H9 (cell line): ENCODE measurements around the gene PRELID2. TPM values are rescaled to one million over a fixed set of nuclear protein-coding genes. Genes with fewer than 3 reads are reported as not detected.

Source experiments
- DNase-seq: peaks from one replicate; pipeline ENCODE4 v3.0.0-alpha.2; 2017
- H2AFZ ChIP-seq: one replicate; pipeline ENCODE4 v1.6.1; 2013; ENCODE audit warnings: mild to moderate bottlenecking, low read length, control low read depth, moderate library complexity
- H2AK5ac ChIP-seq: 2 replicates; pipeline ENCODE4 v1.6.1; 2013; ENCODE audit warnings: low read length, control low read depth, mixed read lengths; ENCODE audit not compliant: insufficient read length
- H2BK120ac ChIP-seq: one replicate; pipeline ENCODE4 v1.6.1; 2013; ENCODE audit warnings: low read depth, mild to moderate bottlenecking, low read length, control low read depth, inconsistent platforms; ENCODE audit not compliant: poor library complexity, severe bottlenecking
- H2BK12ac ChIP-seq: 2 replicates; pipeline ENCODE4 v1.6.1; 2013; ENCODE audit warnings: low read length, control low read depth, mixed read lengths, low read depth; ENCODE audit not compliant: insufficient read length
- H2BK15ac ChIP-seq: 2 replicates; pipeline ENCODE4 v1.6.1; 2013; ENCODE audit warnings: low read depth, low read length, control low read depth
- H2BK20ac ChIP-seq: one replicate; pipeline ENCODE4 v1.6.1; 2013; ENCODE audit warnings: low read depth, mild to moderate bottlenecking, low read length, control low read depth, inconsistent platforms; ENCODE audit not compliant: poor library complexity, severe bottlenecking
- H2BK5ac ChIP-seq: 2 replicates; pipeline ENCODE4 v1.6.1; 2013; ENCODE audit warnings: low read length, control low read depth, mixed read lengths; ENCODE audit not compliant: insufficient read length
- H3K14ac ChIP-seq: 2 replicates; pipeline ENCODE4 v1.6.1; 2013; ENCODE audit warnings: low read length, control low read depth; ENCODE audit not compliant: insufficient read depth
- H3K18ac ChIP-seq: 2 replicates; pipeline ENCODE4 v1.6.1; 2013; ENCODE audit warnings: low read depth, mild to moderate bottlenecking, mixed read lengths, low read length, control low read depth; ENCODE audit not compliant: insufficient read length
- H3K23ac ChIP-seq: 2 replicates; pipeline ENCODE4 v1.6.1; 2013; ENCODE audit warnings: low read length, control low read depth, mixed read lengths, low read depth; ENCODE audit not compliant: insufficient read length
- H3K23me2 ChIP-seq: 2 replicates; pipeline ENCODE4 v1.6.1; 2013; ENCODE audit warnings: low read depth, mild to moderate bottlenecking, mixed read lengths, low read length, control low read depth; ENCODE audit not compliant: insufficient read length, poor library complexity, severe bottlenecking
- H3K27ac ChIP-seq: 2 replicates; pipeline ENCODE4 v1.5.1; 2013; ENCODE audit warnings: low read length, control low read depth, mixed read lengths, low read depth; ENCODE audit not compliant: insufficient read length
- H3K27me3 ChIP-seq: 2 replicates; pipeline ENCODE4 v1.6.1; 2013; ENCODE audit warnings: low read length, control low read depth, inconsistent platforms; ENCODE audit not compliant: insufficient read depth
- H3K4ac ChIP-seq: 2 replicates; pipeline ENCODE4 v1.6.1; 2013; ENCODE audit warnings: low read depth, mild to moderate bottlenecking, control low read depth, inconsistent platforms, low read length, moderate library complexity
- H3K4me1 ChIP-seq: 2 replicates; pipeline ENCODE4 v1.6.1; 2013; ENCODE audit warnings: low read length, control low read depth, inconsistent platforms; ENCODE audit not compliant: insufficient read depth
- H3K4me2 ChIP-seq: 2 replicates; pipeline ENCODE4 v1.6.1; 2013; ENCODE audit warnings: low read length, control low read depth, mixed read lengths; ENCODE audit not compliant: insufficient read length, insufficient read depth
- H3K56ac ChIP-seq: 2 replicates; pipeline ENCODE4 v1.6.1; 2013; ENCODE audit warnings: low read depth, mild to moderate bottlenecking, mixed read lengths, low read length, control low read depth; ENCODE audit not compliant: insufficient read length
- H3K79me1 ChIP-seq: 2 replicates; pipeline ENCODE4 v1.6.1; 2013; ENCODE audit warnings: low read depth, mild to moderate bottlenecking, moderate library complexity, low read length, control low read depth, inconsistent platforms; ENCODE audit not compliant: insufficient read depth, poor library complexity, severe bottlenecking
- H3K79me2 ChIP-seq: 2 replicates; pipeline ENCODE4 v1.6.1; 2013; ENCODE audit warnings: low read length, control low read depth, inconsistent platforms; ENCODE audit not compliant: insufficient read depth
- H3K9ac ChIP-seq: 2 replicates; pipeline ENCODE4 v1.6.1; 2013; ENCODE audit warnings: low read length, control low read depth, mixed read lengths; ENCODE audit not compliant: insufficient read length; ENCODE audit errors: extremely low read depth
- H3K9me3 ChIP-seq: one replicate; pipeline ENCODE4 v1.6.1; 2013; ENCODE audit warnings: low read depth, low read length, inconsistent platforms; ENCODE audit not compliant: control insufficient read depth
- H3T11ph ChIP-seq: one replicate; pipeline ENCODE4 v1.6.1; 2013; ENCODE audit warnings: mild to moderate bottlenecking, low read length, control low read depth, inconsistent platforms
- H4K20me1 ChIP-seq: one replicate; pipeline ENCODE4 v1.6.1; 2013; ENCODE audit not compliant: control insufficient read depth, insufficient read length, insufficient read depth
- H4K5ac ChIP-seq: 2 replicates; pipeline ENCODE4 v1.6.1; 2013; ENCODE audit warnings: low read depth, mild to moderate bottlenecking, mixed read lengths, low read length, control low read depth; ENCODE audit not compliant: insufficient read length
- H4K8ac ChIP-seq: replicated peaks from 2 replicates; pipeline ENCODE4 v1.6.1; 2013; ENCODE audit warnings: low read length, control low read depth, mixed read lengths, low read depth; ENCODE audit not compliant: insufficient read length
- H4K91ac ChIP-seq: 2 replicates; pipeline ENCODE4 v1.6.1; 2013; ENCODE audit warnings: low read depth, mild to moderate bottlenecking, moderate library complexity, mixed read lengths, low read length, control low read depth; ENCODE audit not compliant: insufficient read length
- H3K27ac Mint-ChIP-seq, 3 experiments: 2 replicates in 2 of 3; 3 replicates in 1 of 3; pipeline ENCODE4 v1.8.0; 2020 to 2021; ENCODE audit warnings: mixed read lengths in 3 of 3, mild to moderate bottlenecking in 1 of 3, moderate library complexity in 1 of 3
- H3K27me3 Mint-ChIP-seq: 2 replicates; pipeline ENCODE4 v1.8.0; 2021; ENCODE audit warnings: low read depth, mild to moderate bottlenecking, moderate library complexity, mixed read lengths
- H3K36me3 Mint-ChIP-seq, 3 experiments: 2 replicates in 2 of 3; 3 replicates in 1 of 3; pipeline ENCODE4 v1.8.0; 2020 to 2021; ENCODE audit warnings: low read depth in 3 of 3, mixed read lengths in 3 of 3; ENCODE audit not compliant: insufficient read depth in 1 of 3
- H3K4me1 Mint-ChIP-seq, 2 experiments: 2 replicates each; pipeline ENCODE4 v1.8.0; 2020; ENCODE audit warnings: mixed read lengths in 2 of 2
- H3K4me3 Mint-ChIP-seq, 2 experiments: 2 replicates in 1 of 2; 3 replicates in 1 of 2; pipeline ENCODE4 v1.8.0; 2020 to 2021; ENCODE audit warnings: mild to moderate bottlenecking in 2 of 2, mixed read lengths in 2 of 2, moderate library complexity in 1 of 2
- H3K9me3 Mint-ChIP-seq, 2 experiments: 2 replicates in 1 of 2; 3 replicates in 1 of 2; pipeline ENCODE4 v1.8.0; 2020; ENCODE audit warnings: mild to moderate bottlenecking in 2 of 2, mixed read lengths in 2 of 2, moderate library complexity in 1 of 2
- CTCF ChIP-seq: fragments of 200-600 bp; sonication (generic); conservative IDR thresholded peaks from 3 replicates; pipeline ENCODE4 v1.8.0; 2021; ENCODE audit warnings: antibody characterized with exemption, mild to moderate bottlenecking
- WGBS: extraction: QIAGEN DNeasy Blood & Tissue Kit; methylation state at CpG from one replicate; pipeline ENCODE4 v1.1.7; 2013; ENCODE audit warnings: missing lambda C conversion rate, low lambda C conversion rate, mixed read lengths; ENCODE audit not compliant: insufficient read length; ENCODE audit errors: extremely low coverage; 5-methylcytosine and 5-hydroxymethylcytosine counted together
- total RNA-seq: library from RNA; stranded (reverse); gene quantifications from 2 replicates; pipeline ENCODE4 v1.2.1, GENCODE V29; 2021

The PRELID2 gene
- total RNA-seq, 1 experiment from 2014 or later: 13.2 TPM

GRCh38 chr5:145775411-145775810 lies 59.7 kb downstream of the PRELID2 start:
- DNase-seq: no peak
- Histone ChIP-seq H2AK5ac (no peak overlapping the region), H3K79me1 (no peaks in the 10 kb centered on the region), H3K18ac (no peak overlapping the region), H2BK20ac (no peak overlapping the region), H2BK5ac (no peak overlapping the region), H4K8ac (no peak overlapping the region), H3K56ac (no peak overlapping the region), H3K4me1 (0 out of 2 replicates have a peak, but pooled peaks cover 2% of the 10 kb centered on the region), H3K9ac (no peak overlapping the region), H4K5ac (no peak overlapping the region), H3K23me2 (no peaks in the 10 kb centered on the region), H2BK12ac (no peak overlapping the region), H3K23ac (no peak overlapping the region), H3T11ph (no peak overlapping the region), H2BK120ac (no peak overlapping the region), H4K20me1 (no peaks in the 10 kb centered on the region), H3K27ac (no peak overlapping the region), H3K27me3 (no peaks in the 10 kb centered on the region), H3K4ac (no peak overlapping the region), H2AFZ (no peak overlapping the region), H3K79me2 (no peaks in the 10 kb centered on the region), H3K14ac (no peak overlapping the region), H3K9me3 (peaks cover 5% of the 10 kb centered on the region), H2BK15ac (no peak overlapping the region), H4K91ac (no peak overlapping the region), H3K4me2 (no peak overlapping the region)
- WGBS: no CpG with 5 or more reads among the region's 1 CpG
- Mint-ChIP-seq H3K27me3 (no peaks in the 10 kb centered on the region; the same call in 1 of the 2 replicates), H3K4me3 (no peak overlapping the region), H3K9me3 (peaks cover 3 to 4% of the 10 kb centered on the region in 2 experiments; a peak in 3 of 5 replicates), H3K36me3 (peaks cover 3 to 7% (median 5%) of the 10 kb centered on the region in 3 experiments; a peak in 3 of 7 replicates), H3K4me1 (peaks cover 5 to 6% of the 10 kb centered on the region in 2 experiments), H3K27ac (no peak overlapping the region)
- no peak for TF ChIP-seq CTCF
